Stomach (tissue), 9 donors: Measurements from ENCODE around the gene RAC2. TPM values are rescaled to one million over a fixed set of nuclear protein-coding genes. Genes with fewer than 3 reads are reported as not detected.
A peak's percentile ranks its signal among the peaks of the same experiment; 100 is the strongest.

Experiments used
- DNase-seq, 2 donors: peaks; one replicate each; pipeline versions ENCODE4 v3.0.0 to v3.0.0-alpha.2; 2013 to 2019
- H3K27ac ChIP-seq, 5 donors: fragments of 200-600 bp in 4 of 5; sonication (generic) in 4 of 5; one replicate each; pipeline ENCODE4 v1.5.1; 2013 to 2019; ENCODE audit warnings: mild to moderate bottlenecking in 1 of 5, moderate library complexity in 1 of 5
- H3K27me3 ChIP-seq, 3 donors: fragments of 200-600 bp; sonication (generic); one replicate each; pipeline ENCODE4 v1.5.1; 2017 to 2019; ENCODE audit warnings: mixed run types in 1 of 3
- H3K36me3 ChIP-seq, 4 donors: fragments of 200-600 bp; sonication (generic); 1 replicate in 3 of 4; 2 replicates in 1 of 4; pipeline ENCODE4 v1.5.1; 2016 to 2019
- H3K4me1 ChIP-seq, 4 donors: fragments of 200-600 bp; sonication (generic); one replicate each; pipeline ENCODE4 v1.5.1; 2016 to 2019
- H3K4me3 ChIP-seq, 4 donors: fragments of 200-600 bp; sonication (generic) in 3 of 4; one replicate each; pipeline ENCODE4 v1.5.1; 2016 to 2019; ENCODE audit warnings: mild to moderate bottlenecking in 1 of 4
- H3K9me3 ChIP-seq, 4 donors: fragments of 200-600 bp; sonication (generic); one replicate each; pipeline ENCODE4 v1.5.1; 2016 to 2019
- CTCF ChIP-seq, 7 experiments: fragments of 450-650 bp in 4 of 7; fragments of 200-600 bp in 3 of 7; sonication (generic) in 3 of 7; IDR thresholded peaks; one replicate each; pipeline ENCODE4 v1.5.1; 2016 to 2019; ENCODE audit warnings: antibody characterized with exemption in 7 of 7, control low read depth in 2 of 7, mild to moderate bottlenecking in 1 of 7
- EP300 ChIP-seq: sonication (generic); formaldehyde crosslinking; IDR thresholded peaks from one replicate; pipeline ENCODE4 v1.6.1; 2017; ENCODE audit warnings: antibody characterized with exemption
- POLR2A ChIP-seq, 4 donors: fragments of 450-650 bp; IDR thresholded peaks; one replicate each; pipeline ENCODE4 v1.6.1; 2016; ENCODE audit warnings: antibody characterized with exemption in 4 of 4, control low read depth in 2 of 4, mild to moderate bottlenecking in 1 of 4, moderate library complexity in 1 of 4
- POLR2AphosphoS5 ChIP-seq, 3 donors: sonication (generic); formaldehyde crosslinking; IDR thresholded peaks; one replicate each; pipeline ENCODE4 v1.6.1; 2016; ENCODE audit warnings: antibody characterized with exemption in 3 of 3
- WGBS, 5 donors: extraction: QIAGEN DNeasy Blood & Tissue Kit in 3 of 5; methylation state at CpG; one replicate each; pipeline versions ENCODE4 v1.1.5 to v1.1.7; 2013 to 2018; 5-methylcytosine and 5-hydroxymethylcytosine counted together
- intact Hi-C: fragments of 100-400 bp; cut with DNase I; formaldehyde crosslinking; loops from one replicate; pipeline ENCODE4 v1.15.1; 2023; ENCODE audit warnings: low total_unique reads
- polyA plus RNA-seq, 3 donors: library from polyadenylated mRNA; stranded (reverse); fragments of 200-250 nt; gene quantifications; one replicate each; pipeline ENCODE4 v1.2.3, GENCODE V29; 2013
- total RNA-seq, 5 donors: library from RNA; depleted of rRNA; stranded (reverse); fragments of >200 nt; gene quantifications; one replicate each; pipeline versions ENCODE4 v1.1.0 to v1.2.3, GENCODE V29; 2014 to 2016
- donor health status: healthy with polysubstance abuse.
- donor health status: Bipolar disorder and iron deficiency.
- donor health status: healthy.

The RAC2 gene
- total and polyA plus RNA-seq, 8 donors: 1.8 to 50.4 (median 16.3) TPM

DNA sequence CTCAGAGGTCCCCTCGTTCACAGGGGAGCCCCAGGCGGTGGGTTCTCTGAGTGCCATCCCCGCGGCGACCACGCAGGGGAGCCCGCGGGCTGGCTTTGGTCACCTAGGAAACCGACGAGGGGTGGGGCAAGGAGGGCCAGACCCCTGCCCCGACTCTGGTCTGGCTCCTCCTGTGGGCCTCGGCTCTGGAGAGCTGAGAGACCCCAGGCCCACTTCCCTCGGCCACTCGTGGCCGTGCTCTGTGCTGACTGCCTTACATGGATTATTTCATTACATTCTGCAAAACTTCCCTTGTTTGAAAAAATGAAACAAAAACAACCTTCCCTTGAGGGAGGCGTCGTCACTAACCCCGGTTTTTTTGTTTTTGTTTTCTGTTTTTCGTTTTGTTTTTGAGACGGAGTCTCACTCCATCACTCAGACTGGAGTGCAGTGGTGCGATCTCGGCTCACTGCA is 23.1 kb upstream of the RAC2 start:
- Histone ChIP-seq H3K36me3 (no peaks in the 10 kb centered on the region), H3K4me3 (peak overlapping the region; percentile 18 to 43 (median 36)), H3K27me3 (peaks cover 0 to 49% (median 6%) of the 10 kb centered on the region in 3 donors), H3K27ac (peak overlapping the region in 4 of 5 donors; percentile 38 to 75 (median 58)), H3K4me1 (peaks cover 8 to 22% (median 9%) of the 10 kb centered on the region in 4 donors), H3K9me3 (peaks cover 11 to 21% (median 19%) of the 10 kb centered on the region in 4 donors)
- intact Hi-C loops: no loop called here
- peak; percentile 42 to 78 for DNase-seq
- 7 to 18% (median 9%) methylated on average over 11 to 22 of the region's 22 CpGs for WGBS, 5 donors
- TF ChIP-seq EP300: no peak
- peak in 4 of 7 experiments; percentile 41 to 63 (median 49) for TF ChIP-seq CTCF (IDR thresholded peaks at IDR 0.05)
- TF ChIP-seq POLR2A (IDR thresholded peaks at IDR 0.05): no peak
- TF ChIP-seq POLR2AphosphoS5 (IDR thresholded peaks at IDR 0.05): no peak

DNA sequence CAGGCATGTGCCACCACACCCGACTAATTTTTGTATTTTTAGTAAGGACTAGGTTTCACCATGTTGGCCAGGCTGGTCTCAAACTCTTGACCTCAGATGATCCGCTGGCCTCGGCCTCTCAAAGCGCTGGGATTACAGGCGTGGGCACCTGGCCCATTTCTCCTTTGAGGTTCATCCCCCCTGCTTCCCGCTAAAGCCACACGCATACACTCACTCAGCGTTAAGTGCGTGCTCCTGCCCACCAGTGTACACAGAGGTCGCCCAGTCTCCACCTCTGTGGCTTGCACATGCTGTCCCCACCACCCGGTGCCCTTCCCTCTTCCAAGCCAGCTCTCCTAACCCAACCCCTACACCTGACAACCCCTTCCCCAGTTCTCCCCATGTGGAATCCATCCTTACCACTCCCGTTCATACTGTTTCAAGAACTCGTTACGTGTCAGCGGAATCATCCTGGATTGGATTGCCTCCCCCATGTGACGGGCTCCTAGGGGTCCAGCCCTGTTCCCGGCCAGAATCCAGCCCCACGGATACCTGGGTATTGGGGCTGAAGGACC is 22.6 kb upstream of the RAC2 start:
- WGBS, 5 donors: 41 to 47% (median 45%) methylated on average over 18 of the region's 18 CpGs
- intact Hi-C loops: no loop called here
- Histone ChIP-seq H3K4me1 (peaks cover 8 to 22% (median 9%) of the 10 kb centered on the region in 4 donors), H3K36me3 (no peaks in the 10 kb centered on the region), H3K27ac (peak overlapping the region in 4 of 5 donors; percentile 38 to 75 (median 58)), H3K27me3 (peaks cover 0 to 48% (median 6%) of the 10 kb centered on the region in 3 donors), H3K9me3 (peaks cover 11 to 21% (median 19%) of the 10 kb centered on the region in 4 donors), H3K4me3 (peak overlapping the region in 3 of 4 donors; percentile 33 to 43 (median 39))
- TF ChIP-seq CTCF (IDR thresholded peaks at IDR 0.05): no peak
- DNase-seq: no peak

- Histone ChIP-seq H3K36me3 (no peaks in the 10 kb centered on the region), H3K27me3 (peaks cover 0 to 56% (median 24%) of the 10 kb centered on the region in 3 donors), H3K27ac (no peak overlapping the region), H3K4me1 (peaks cover 8 to 26% (median 9%) of the 10 kb centered on the region in 4 donors), H3K4me3 (no peak overlapping the region), H3K9me3 (peaks cover 11 to 21% (median 19%) of the 10 kb centered on the region in 4 donors)
- intact Hi-C loops: no loop called here
- TF ChIP-seq CTCF (IDR thresholded peaks at IDR 0.05) (no peak), EP300 (no peak), POLR2A (IDR thresholded peaks at IDR 0.05) (no peak), POLR2AphosphoS5 (IDR thresholded peaks at IDR 0.05) (no peak)
- DNase-seq: no peak
- 73 to 81% (median 81%) methylated on average over 9 to 10 of the region's 10 CpGs for WGBS, 5 donors
These were observed 20.2 kb upstream of the RAC2 start for GRCh38 chr22:37263966-37264887.

DNA sequence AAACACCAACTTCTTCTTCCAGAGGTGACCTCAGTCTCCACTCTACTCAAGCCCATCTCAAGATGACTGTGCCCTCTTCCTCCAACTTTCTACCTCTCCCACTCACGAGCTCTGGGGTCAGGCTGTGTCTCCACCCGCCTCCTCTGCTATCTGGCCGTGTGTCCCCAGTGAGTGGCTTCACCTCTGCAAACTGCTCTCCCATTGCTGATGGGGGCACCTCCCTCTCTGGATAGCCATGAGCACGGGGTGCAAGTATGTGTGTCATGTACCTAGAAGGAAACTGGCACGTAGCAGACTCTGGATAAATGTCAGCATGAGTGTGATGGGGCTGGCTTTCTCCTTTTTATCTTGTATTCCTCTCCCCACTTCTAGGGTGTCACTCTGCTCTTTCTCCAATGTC is 18.3 kb upstream of the RAC2 start:
- Histone ChIP-seq H3K4me1 (peaks cover 6 to 20% (median 8%) of the 10 kb centered on the region in 4 donors), H3K27ac (no peak overlapping the region), H3K36me3 (no peaks in the 10 kb centered on the region), H3K9me3 (peaks cover 11 to 21% (median 19%) of the 10 kb centered on the region in 4 donors), H3K4me3 (no peak overlapping the region), H3K27me3 (peaks cover 0 to 67% (median 30%) of the 10 kb centered on the region in 3 donors)
- 49 to 73% (median 66%) methylated on average over 5 of the region's 5 CpGs for WGBS, 5 donors
- no peak for TF ChIP-seq POLR2A (IDR thresholded peaks at IDR 0.05)
- TF ChIP-seq EP300: no peak
- no peak for TF ChIP-seq CTCF (IDR thresholded peaks at IDR 0.05)
- no peak for TF ChIP-seq POLR2AphosphoS5 (IDR thresholded peaks at IDR 0.05)
- DNase-seq: no peak
- intact Hi-C loops: no loop called here
